HL-60 (cell line): ENCODE measurements around the gene BRAP.
A peak's percentile ranks its signal among the peaks of the same experiment; 100 is the strongest.

Experiments
- CTCF ChIP-seq: IDR thresholded peaks from one replicate; pipeline ENCODE4 v1.5.1; 2011; ENCODE audit warnings: low read length, control low read depth, inconsistent platforms; ENCODE audit not compliant: insufficient read depth
- GABPA ChIP-seq: IDR thresholded peaks from 2 replicates; pipeline ENCODE4 v1.6.1; 2012; ENCODE audit warnings: low read depth
- SPI1 ChIP-seq: IDR thresholded peaks from 2 replicates; pipeline ENCODE4 v1.6.1; 2012; ENCODE audit warnings: low read depth, mild to moderate bottlenecking, borderline replicate concordance

- TF ChIP-seq CTCF (no peak), GABPA (peak; percentile 73), SPI1 (peak; percentile 65; the same call in 1 of the 2 replicates)
Measured at GRCh38 chr12:111685811-111686573, at the start of gene BRAP, which contains the start of gene ACAD10.
